PC-9 (cell line): Measurements from ENCODE around the gene CSF3R. TPM values are rescaled to one million over a fixed set of nuclear protein-coding genes. Genes with fewer than 3 reads are reported as not detected.
"Not testable (repeated sequence)": the region's sequence is repeated elsewhere in the genome, so short reads cannot be mapped to it uniquely, and the experiment has no call there.

ENCODE experiments used
- BruUV-seq: library from RNA; stranded (reverse); fragments of 400-500 nt; replicated peaks from 2 replicates; lab custom pipeline; 2021; lab: Mats Ljungman, UMichigan
- CTCF ChIA-PET: fragments of 300-600 bp; sonication (Branson Sonifier 250); formaldehyde crosslinking; loops from one replicate; lab custom pipeline; 2022; ENCODE audit warnings: antibody characterized with exemption; lab: Charles Lee
- POLR2A ChIA-PET: fragments of 300-600 bp; sonication (Branson Sonifier 250); formaldehyde crosslinking; loops from one replicate; lab custom pipeline; 2022; ENCODE audit warnings: antibody characterized with exemption; ENCODE audit not compliant: unreplicated experiment; lab: Charles Lee
- DNase-seq, 2 experiments: peaks; one replicate each; pipeline versions ENCODE4 v3.0.0 to v3.0.0-alpha.2; 2015 to 2022; ENCODE audit warnings: mixed read lengths in 1 of 2
- H2AFZ ChIP-seq: fragments of 200-600 bp; sonication (generic); 2 replicates; pipeline ENCODE4 v1.8.1; 2017; ENCODE audit warnings: antibody characterized with exemption
- H3F3A ChIP-seq: fragments of 200-600 bp; sonication (generic); 2 replicates; pipeline ENCODE4 v1.8.1; 2017; ENCODE audit warnings: antibody characterized with exemption, mild to moderate bottlenecking, low read depth; ENCODE audit not compliant: insufficient read depth
- H3K27ac ChIP-seq: fragments of 200-600 bp; sonication (generic); 2 replicates; pipeline ENCODE4 v1.6.1; 2016; ENCODE audit warnings: mixed run types
- H3K27me3 ChIP-seq: fragments of 200-600 bp; sonication (generic); 2 replicates; pipeline ENCODE4 v1.6.1; 2016; ENCODE audit warnings: low read depth, mixed run types; ENCODE audit not compliant: insufficient read depth
- H3K36me3 ChIP-seq: fragments of 200-600 bp; sonication (generic); 2 replicates; pipeline ENCODE4 v1.6.1; 2016; ENCODE audit warnings: low read depth, mixed run types
- H3K4me1 ChIP-seq: fragments of 200-600 bp; sonication (generic); replicated peaks from 2 replicates; pipeline ENCODE4 v1.6.1; 2016; ENCODE audit warnings: mixed run types; ENCODE audit not compliant: insufficient read depth
- H3K4me2 ChIP-seq: fragments of 200-600 bp; sonication (generic); 2 replicates; pipeline ENCODE4 v1.6.1; 2017; ENCODE audit warnings: mixed run types
- H3K4me3 ChIP-seq: fragments of 200-600 bp; sonication (generic); 2 replicates; pipeline ENCODE4 v1.6.1; 2016; ENCODE audit warnings: mixed run types
- H3K79me2 ChIP-seq: fragments of 200-600 bp; sonication (generic); 2 replicates; pipeline ENCODE4 v1.6.1; 2017; ENCODE audit warnings: low read depth, mixed run types
- H3K9me2 ChIP-seq: fragments of 200-600 bp; sonication (generic); 2 replicates; pipeline ENCODE4 v1.8.1; 2017; ENCODE audit warnings: mild to moderate bottlenecking; ENCODE audit not compliant: insufficient read depth
- H3K9me3 ChIP-seq: fragments of 200-600 bp; sonication (generic); 2 replicates; pipeline ENCODE4 v1.8.1; 2016; ENCODE audit warnings: low read depth; ENCODE audit not compliant: insufficient read depth
- H4K20me1 ChIP-seq: fragments of 200-600 bp; sonication (generic); 2 replicates; pipeline ENCODE4 v1.8.1; 2017; ENCODE audit not compliant: insufficient read depth
- EZH2 ChIP-seq: fragments of 200-600 bp; sonication (generic); IDR thresholded peaks from 2 replicates; pipeline ENCODE4 v1.8.0; 2017; ENCODE audit warnings: antibody characterized with exemption, low read depth
- intact Hi-C: fragments of 100-400 bp; cut with micrococcal nuclease; formaldehyde crosslinking; loops from one replicate; pipeline ENCODE4 v1.10.0; 2022; ENCODE audit not compliant: unreplicated experiment
- total RNA-seq: library from RNA; stranded (reverse); gene quantifications from 2 replicates; pipeline ENCODE4 v1.2.3, GENCODE V29; 2021
- TF ChIP-seq, protein P1 (sequence below): fragments of 200-600 bp; sonication (generic); conservative IDR thresholded peaks from 2 replicates; pipeline ENCODE4 v1.6.1; 2017; ENCODE audit warnings: mixed run types, antibody characterized with exemption, mild to moderate bottlenecking, moderate library complexity

CSF3R gene
- total RNA-seq, 1 experiment from 2014 or later, result not detected

DNA sequence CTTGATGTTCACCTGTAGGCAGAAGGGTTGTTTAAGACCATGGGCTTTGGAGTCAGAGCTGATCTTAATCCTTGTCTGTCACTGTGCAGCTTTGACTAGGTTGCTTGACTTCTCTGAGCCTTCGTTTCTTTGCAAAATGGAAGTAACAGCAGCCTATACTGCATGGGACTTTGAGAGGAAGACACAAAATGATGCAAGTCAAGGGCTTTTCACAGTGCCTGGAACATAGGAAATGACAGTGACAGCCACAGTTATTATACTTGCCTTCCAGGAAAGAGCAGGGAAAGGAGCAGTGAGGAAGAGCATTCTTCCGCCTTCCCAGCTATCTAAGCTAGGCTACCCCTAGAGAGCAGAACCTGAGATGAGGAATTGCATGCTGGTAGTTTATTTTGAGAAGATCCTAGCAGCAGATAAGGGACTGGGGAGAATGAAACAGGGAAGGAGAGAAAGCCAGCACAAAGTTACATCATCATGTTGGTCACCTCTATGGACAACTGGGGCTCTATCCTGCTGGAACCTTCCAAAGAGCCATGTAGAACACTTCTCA is 3.1 kb downstream of the CSF3R start:
- TF ChIP-seq, protein P1, sequence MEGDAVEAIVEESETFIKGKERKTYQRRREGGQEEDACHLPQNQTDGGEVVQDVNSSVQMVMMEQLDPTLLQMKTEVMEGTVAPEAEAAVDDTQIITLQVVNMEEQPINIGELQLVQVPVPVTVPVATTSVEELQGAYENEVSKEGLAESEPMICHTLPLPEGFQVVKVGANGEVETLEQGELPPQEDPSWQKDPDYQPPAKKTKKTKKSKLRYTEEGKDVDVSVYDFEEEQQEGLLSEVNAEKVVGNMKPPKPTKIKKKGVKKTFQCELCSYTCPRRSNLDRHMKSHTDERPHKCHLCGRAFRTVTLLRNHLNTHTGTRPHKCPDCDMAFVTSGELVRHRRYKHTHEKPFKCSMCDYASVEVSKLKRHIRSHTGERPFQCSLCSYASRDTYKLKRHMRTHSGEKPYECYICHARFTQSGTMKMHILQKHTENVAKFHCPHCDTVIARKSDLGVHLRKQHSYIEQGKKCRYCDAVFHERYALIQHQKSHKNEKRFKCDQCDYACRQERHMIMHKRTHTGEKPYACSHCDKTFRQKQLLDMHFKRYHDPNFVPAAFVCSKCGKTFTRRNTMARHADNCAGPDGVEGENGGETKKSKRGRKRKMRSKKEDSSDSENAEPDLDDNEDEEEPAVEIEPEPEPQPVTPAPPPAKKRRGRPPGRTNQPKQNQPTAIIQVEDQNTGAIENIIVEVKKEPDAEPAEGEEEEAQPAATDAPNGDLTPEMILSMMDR, result no peak
- TF ChIP-seq EZH2, result no peak
- no peaks in the 10 kb centered on the region for H3K9me2 ChIP-seq
- no peak overlapping the region for H3K4me3 ChIP-seq
- H3K4me1 ChIP-seq, result peaks cover 15% of the 10 kb centered on the region
- H3K79me2 ChIP-seq, result no peaks in the 10 kb centered on the region
- intact Hi-C loops, result no loop called here
- H3K36me3 ChIP-seq, result no peaks in the 10 kb centered on the region
- peaks cover 5% of the 10 kb centered on the region; the same call in 1 of the 2 replicates for H3F3A ChIP-seq
- no TSS peak for BruUV-seq
- peak overlapping the region; percentile 6; the same call in 1 of the 2 replicates for H3K4me2 ChIP-seq
- ChIA-PET POLR2A (no interaction called here), CTCF (no interaction called here)
- DNase-seq, result peak in 1 of 2 experiments; percentile 55
- no peaks in the 10 kb centered on the region for H3K9me3 ChIP-seq
- H2AFZ ChIP-seq, result no peak overlapping the region
- H3K27ac ChIP-seq, result no peak overlapping the region
- no peaks in the 10 kb centered on the region for H4K20me1 ChIP-seq
- no peaks in the 10 kb centered on the region for H3K27me3 ChIP-seq

DNA sequence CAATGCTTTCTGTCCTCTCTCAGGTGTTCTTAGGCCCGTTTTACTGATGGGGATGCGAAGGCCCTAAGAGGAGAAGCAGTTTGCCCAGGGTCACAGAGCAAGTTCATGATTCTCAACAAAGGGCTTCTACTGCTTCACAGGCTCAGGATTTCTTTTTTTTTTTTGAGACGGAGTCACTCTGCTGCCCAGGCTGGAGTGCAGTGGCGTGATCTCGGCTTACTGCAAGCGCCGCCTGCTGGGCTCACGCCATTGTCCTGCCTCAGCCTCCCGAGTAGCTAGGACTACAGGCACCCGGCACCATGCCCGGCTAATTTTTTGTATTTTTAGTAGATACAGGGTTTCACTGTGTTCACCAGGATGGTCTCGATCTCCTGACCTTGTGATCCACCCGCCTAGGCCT is 5.1 kb downstream of the CSF3R start:
- BruUV-seq, H3K4me3 ChIP-seq, H3K79me2 ChIP-seq, DNase-seq, H2AFZ ChIP-seq, POLR2A ChIA-PET, H3K9me2 ChIP-seq, H3K36me3 ChIP-seq, H3K4me2 ChIP-seq, intact Hi-C loops, H4K20me1 ChIP-seq, H3K27ac ChIP-seq, H3K9me3 ChIP-seq, H3K27me3 ChIP-seq, H3F3A ChIP-seq: not testable (repeated sequence)
- H3K4me1 ChIP-seq, result peaks cover 18% of the 10 kb centered on the region
- CTCF ChIA-PET, result interaction anchor here (0.6 to 0.7 kb wide), 2 partner anchors 43 to 51 kb away, joined by 3 to 8 read pairs; no protein-coding TSS in a partner anchor

DNA sequence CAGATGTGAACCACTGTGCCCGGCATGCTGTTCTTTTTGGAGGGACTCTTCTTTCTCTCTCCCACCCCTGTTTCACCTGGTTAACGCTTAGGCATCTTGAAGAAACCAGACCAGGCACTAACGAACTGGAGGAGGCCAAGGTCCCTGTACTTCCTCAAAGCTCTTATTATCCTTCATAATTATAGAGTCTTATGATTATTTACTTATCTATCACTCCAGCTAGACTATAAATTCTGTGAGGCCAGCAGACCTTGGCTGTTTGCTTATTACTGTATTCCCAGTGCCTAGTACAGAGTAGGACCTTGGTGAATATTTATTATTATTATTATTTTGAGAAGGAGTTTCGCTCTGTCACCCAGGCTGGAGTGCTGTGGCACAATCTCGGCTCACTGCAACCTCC is 5.8 kb downstream of the CSF3R start:
- H2AFZ ChIP-seq, result no peak overlapping the region
- H3K36me3 ChIP-seq, result no peaks in the 10 kb centered on the region
- no peaks in the 10 kb centered on the region for H4K20me1 ChIP-seq
- DNase-seq, result no peak
- BruUV-seq, result no TSS peak
- peaks cover 4% of the 10 kb centered on the region; the same call in 1 of the 2 replicates for H3F3A ChIP-seq
- no peak overlapping the region for H3K27ac ChIP-seq
- no peaks in the 10 kb centered on the region for H3K9me3 ChIP-seq
- peaks cover 18% of the 10 kb centered on the region for H3K4me1 ChIP-seq
- CTCF ChIA-PET, result interaction anchor here (0.7 kb wide), 1 partner anchor 234 kb away, joined by 3 read pairs; no protein-coding TSS in a partner anchor
- H3K79me2 ChIP-seq, result no peaks in the 10 kb centered on the region
- TF ChIP-seq, protein P1, result no peak
- TF ChIP-seq EZH2, result no peak
- POLR2A ChIA-PET, result no interaction called here
- H3K27me3 ChIP-seq, result no peaks in the 10 kb centered on the region
- intact Hi-C loops, result no loop called here
- H3K4me2 ChIP-seq, result no peak overlapping the region
- H3K9me2 ChIP-seq, result no peaks in the 10 kb centered on the region
- H3K4me3 ChIP-seq, result no peak overlapping the region
